NCI-H187 (cell line): ENCODE results near the gene KIF12.

Source experiments
- DNase-seq, 2 experiments: peaks; one replicate each; lab custom pipeline; 2025; lab: John Stamatoyannopoulos, UW

The KIF12 gene

DNA sequence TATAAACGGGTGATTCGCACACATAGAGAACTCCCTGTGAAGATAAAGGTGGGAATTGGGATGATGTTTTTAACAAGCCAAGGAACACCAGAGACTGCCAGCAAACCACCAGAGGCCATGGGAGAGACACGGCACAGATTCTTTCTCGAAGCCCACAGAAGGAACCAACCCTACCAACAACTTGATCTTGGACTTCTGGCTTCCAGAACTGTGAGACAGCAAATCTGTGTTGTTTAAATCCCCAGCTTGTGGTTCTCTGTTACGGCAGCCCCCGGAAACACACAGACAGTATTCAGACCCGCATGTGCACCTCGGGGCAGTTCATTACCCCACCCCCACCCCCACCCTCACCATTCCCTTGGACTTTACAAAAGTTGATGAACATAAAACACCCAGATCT lies 33.8 kb downstream of the KIF12 start:
- no peak for DNase-seq

DNA sequence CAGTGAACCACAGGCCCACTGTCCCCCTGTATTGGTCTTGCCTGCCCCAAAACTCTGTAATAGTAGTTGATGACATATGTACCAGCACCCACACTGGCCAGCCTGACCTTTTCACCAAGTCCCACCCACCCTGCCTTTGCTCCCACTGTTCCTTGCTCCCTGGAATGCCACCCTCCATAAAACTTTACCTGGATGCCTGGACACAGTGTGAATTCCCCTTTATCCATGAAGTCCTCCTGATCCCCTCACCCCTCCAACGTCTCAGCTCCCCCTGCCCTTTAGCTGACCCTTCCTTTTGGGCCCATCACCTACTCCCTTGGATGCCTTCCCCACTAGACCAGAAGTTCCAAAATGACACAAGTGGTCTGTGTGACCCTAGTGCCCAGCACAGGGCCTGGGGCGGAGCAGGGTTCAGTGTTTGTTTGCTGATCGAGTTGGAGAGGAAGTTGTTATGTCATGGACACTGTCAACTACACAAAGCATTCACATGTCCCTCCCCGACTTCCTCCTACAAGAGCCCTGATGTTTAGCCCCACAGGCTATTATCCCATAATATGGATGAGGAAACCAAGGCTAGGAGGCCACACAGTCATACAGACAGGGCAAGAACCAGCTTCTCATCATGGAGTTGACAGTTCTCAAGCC lies 37.1 kb downstream of the KIF12 start:
- DNase-seq = no peak

- no peak for DNase-seq
These were observed 37.8 kb downstream of the KIF12 start for GRCh38 chr9:114061292-114061691.

GRCh38 chr9:114060711-114061110 lies 38.4 kb downstream of the KIF12 start:
- DNase-seq = no peak

DNA sequence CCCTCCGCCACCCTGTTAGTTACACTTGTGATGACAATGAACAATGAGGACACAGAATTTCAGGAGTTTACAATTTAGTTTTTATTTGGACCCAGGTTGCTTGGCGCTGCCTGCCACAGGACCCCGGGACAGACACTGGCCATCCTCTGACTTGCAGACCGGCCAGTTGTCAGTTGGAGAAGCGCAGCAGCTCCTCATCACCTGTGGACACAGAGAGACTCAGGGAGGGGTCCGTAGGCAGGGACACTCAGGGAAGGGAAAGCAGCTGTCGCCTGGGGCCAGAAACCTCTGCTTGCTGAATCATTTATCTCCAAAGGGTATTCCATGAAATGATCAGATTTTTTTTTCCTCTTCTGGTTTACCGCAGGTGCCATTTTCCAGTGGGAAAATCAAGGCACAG lies 39.0 kb downstream of the KIF12 start:
- no peak for DNase-seq

- DNase-seq = no peak
These were observed 39.9 kb downstream of the KIF12 start for GRCh38 chr9:114059047-114059803.

DNA sequence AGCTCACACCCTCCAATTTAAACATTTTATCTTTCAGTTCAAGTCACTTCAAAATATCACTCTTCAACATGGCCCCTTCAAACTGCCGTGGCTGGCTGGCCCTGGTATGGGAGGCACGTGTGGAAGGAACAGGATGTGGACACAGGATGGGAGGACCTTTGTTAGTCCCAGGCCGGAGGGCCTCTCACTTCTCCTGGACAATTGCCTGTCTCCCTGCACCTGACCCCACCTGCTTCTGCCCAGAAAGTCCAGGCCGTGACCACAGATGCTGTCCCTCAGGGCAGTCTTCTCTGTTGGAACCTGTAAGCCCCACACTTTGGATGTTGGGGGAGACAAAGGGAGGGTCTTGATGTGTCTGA lies 40.4 kb downstream of the KIF12 start:
- no peak for DNase-seq

DNA sequence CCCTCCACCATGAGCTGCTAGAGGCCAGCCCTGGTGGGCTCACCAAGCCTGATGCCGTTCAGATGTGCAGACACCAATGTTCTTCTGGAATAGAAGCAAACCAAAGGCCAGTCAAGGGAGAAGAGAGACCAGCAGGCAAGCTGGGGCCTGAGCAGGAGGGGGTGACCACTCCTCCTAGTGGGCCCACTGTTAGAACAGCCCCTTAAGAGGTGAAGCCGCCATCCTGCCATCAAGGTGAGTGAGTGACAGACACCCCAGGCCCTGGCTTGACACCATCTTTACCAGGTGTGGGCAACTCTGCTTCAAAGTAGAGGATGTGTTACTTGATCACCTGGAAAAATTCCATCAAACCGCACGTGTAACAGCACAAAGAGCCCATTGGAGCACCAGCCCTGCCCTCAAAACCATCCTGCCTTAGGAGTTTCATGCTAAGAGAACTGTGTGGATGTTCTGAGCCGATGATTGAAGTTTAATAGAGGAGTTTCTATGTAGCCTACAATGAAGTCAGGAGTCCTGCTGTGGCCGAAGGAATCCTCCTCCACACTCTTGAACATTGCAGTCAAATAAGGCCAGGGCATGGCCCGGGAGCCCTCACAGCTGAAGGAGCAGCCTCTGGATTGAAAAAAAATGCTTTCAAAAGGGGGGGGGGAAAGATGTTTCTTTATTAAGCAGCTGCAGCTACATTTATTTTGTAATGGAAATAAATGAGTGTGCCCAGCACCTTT lies 41.8 kb downstream of the KIF12 start:
- DNase-seq = no peak

DNA sequence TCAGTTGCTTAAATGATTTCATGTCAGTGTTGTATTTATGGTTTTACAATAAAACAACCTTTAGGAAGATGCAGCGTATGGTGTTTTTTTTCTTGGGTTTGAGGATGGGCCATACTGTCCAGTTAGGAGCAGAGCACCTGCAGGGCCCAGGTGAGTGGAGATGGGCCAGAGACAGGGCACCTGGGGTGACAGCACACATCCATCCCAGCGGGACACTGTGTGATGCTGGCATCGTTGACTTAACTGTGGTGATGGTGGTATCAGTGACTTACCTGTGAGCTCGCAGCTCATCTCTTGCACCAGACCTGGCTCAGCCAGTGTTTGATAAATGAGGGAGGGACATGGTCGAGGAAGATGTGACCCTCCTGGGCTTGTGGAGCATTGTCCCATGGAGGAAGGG lies 42.6 kb downstream of the KIF12 start:
- no peak for DNase-seq

DNA sequence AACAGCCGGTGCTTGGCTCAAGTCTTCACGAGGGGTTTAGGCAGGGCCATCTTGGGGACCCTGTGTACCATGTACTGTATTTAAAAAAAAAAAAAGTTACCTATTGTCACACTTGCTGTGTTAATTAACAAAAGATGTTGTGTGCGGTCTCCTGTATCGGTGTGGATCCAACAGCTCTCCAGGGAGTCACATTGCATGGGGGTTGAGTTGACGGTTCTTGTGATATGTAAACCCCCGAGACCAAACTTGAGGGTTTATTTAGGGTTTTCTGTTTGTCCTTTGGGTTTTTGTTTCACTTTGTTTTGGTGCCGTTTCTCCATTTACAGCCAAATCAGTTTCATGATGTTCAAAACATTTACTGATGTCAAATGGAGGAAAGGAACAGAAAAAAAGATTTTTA lies 43.2 kb downstream of the KIF12 start:
- no peak for DNase-seq

- DNase-seq = no peak
These were observed 44.0 kb downstream of the KIF12 start for GRCh38 chr9:114055061-114055460.

DNA sequence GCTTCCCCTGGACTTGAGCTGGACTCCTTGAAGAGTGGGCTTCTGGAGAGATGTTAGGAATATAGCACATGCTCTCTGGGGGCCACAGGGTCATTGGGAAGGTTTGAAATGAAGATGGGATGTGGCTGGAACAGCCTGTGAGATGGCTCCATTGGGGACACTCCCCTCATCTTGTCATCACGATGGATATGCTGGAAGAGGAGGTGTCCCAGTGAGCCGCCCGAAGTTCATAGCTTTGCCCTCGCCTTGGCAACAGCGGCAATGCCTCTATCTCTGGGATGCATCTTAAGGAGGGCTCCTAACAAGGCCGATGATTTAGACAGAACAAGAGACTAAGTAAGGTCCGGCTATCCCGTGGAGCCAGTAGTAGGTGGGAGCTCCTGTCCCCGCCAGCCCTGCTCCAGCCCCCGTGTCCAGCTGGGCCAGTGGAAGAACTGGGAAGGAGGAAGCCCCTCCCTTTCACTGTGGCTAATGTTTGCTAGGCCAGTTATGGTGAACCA lies 44.9 kb downstream of the KIF12 start:
- no peak for DNase-seq

DNA sequence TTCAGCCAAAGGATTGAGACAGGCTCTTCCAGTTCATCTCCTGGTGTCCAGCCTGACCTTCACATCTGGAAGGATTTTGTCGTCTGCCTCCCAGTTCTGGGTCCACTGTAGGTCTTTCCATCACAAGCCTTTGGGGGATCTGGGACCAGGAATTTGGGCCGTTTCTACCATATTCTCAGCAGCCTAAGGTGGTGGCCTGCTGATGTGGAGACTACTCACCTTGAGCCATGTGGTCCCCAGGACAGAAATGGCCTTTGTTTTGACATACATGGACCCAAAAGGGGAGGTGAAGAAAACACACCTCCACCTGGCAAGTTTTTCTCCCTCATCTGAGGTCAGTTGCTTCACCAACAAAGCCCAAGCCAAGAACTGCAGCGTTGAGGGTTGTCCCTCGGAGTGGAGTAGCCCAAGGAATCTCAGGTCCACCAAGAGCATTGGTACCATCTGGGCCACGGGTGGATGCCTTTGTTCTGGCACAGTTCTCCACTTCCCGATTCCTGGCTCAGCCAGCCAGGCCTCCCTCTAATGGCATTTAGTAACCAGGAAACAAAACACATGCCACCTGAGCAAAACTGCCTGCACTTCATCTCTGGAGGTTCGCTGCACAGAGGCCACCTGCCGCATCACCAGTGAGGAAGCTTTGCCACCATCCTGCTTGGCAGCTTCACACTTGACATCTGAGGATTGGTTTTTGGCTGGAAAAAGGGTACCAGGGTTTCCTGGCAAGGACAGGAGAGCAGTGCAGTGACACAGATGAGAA lies 45.7 kb downstream of the KIF12 start:
- no peak for DNase-seq

DNA sequence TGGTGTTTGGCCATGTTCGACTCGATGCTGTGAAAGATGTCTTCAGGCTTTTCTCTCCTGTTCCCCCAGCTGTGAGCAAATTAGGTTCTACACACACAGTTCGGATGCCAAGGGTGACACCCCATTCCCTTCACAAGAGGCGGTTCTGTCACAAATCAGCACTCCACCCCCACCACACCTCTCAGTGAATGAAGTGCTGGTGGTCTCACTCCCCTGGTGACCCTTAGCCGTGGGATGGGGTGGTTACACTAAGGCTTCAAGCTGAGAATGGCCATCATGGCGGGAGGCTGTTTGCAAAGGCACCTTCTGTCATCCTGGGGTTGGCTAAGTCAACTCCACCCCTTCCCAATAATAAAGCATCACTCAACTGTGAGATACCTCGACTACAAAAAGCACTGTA lies 47.4 kb downstream of the KIF12 start:
- no peak for DNase-seq

DNA sequence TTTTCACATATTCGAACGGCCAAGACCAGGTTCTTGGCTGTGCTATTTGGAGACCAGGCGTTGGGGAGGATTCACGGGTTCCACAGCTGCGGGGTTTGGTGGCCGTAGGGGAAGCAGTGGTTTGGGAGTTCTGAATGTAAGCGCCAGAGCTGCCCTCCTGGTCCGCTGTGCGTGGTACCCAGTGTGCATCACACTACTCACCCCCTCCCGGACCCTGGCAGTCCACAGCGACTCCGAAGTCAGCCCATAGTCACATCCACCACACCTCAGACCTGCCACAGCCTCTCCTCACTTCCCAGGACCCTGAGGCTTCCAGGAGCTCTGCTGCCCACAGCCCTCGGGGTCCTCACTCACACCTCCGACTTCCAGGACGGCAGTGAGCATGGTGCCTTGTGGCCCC lies 47.8 kb downstream of the KIF12 start:
- DNase-seq = no peak

GRCh38 chr9:114050646-114051045 lies 48.4 kb downstream of the KIF12 start:
- no peak for DNase-seq

- DNase-seq = no peak
These were observed 48.9 kb downstream of the KIF12 start for GRCh38 chr9:114050226-114050568.

DNA sequence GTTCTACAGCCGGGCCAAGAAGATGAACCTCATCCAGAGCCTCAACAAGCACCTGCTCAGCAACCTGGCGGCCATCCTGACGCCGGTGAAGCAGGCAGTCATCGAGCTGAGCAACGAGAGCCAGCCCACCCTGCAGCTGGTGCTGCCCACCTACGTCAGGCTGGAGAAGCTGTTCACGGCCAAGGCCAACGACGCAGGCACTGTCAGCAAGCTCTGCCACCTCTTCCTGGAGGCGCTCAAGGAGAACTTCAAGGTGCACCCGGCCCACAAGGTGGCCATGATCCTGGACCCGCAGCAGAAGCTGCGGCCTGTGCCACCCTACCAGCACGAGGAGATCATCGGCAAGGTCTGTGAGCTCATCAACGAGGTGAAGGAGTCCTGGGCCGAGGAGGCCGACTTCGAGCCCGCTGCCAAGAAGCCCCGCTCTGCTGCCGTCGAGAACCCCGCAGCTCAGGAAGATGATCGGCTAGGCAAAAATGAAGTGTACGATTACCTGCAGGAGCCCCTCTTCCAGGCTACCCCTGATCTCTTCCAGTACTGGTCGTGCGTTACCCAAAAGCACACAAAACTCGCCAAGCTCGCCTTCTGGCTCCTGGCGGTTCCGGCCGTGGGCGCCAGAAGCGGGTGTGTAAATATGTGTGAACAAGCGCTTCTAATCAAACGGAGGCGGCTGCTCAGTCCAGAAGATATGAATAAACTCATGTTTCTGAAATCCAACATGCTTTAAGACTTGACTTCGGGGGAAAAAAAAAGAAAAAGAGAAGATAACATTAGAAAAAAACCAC lies 49.5 kb downstream of the KIF12 start:
- no peak for DNase-seq

DNA sequence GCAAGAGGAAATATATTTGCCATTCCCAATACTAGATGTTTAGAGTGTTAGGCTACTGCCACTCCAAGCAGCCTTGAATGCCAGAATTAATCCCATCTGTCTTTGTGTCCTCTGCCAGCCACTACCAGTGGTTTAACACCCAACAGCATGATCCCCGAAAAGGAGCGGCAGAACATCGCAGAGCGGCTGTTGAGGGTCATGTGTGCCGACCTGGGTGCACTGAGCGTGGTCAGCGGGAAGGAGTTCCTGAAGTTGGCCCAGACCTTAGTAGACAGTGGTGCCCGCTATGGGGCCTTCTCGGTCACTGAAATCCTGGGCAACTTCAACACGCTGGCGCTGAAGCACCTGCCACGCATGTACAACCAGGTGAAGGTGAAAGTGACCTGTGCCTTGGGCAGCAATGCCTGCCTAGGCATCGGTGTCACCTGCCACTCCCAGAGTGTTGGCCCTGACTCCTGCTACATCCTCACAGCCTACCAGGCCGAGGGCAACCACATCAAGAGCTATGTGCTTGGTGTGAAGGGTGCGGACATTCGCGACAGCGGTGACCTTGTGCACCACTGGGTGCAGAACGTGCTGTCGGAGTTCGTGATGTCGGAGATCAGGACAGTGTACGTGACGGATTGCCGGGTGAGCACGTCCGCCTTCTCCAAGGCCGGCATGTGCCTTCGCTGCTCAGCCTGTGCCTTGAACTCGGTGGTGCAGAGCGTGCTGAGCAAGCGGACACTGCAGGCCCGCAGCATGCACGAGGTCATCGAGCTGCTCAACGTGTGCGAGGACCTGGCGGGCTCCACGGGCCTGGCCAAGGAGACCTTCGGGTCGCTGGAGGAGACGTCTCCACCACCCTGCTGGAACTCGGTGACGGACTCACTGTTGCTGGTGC lies 50.3 kb downstream of the KIF12 start:
- no peak for DNase-seq

- no peak for DNase-seq
These were observed 51.4 kb downstream of the KIF12 start for GRCh38 chr9:114047717-114048116.

GRCh38 chr9:114046875-114047274 lies 52.2 kb downstream of the KIF12 start:
- no peak for DNase-seq
